Measurements from ENCODE around the gene PCDHB1.
"Not testable (repeated sequence)": the region's sequence is repeated elsewhere in the genome, so short reads cannot be mapped to it uniquely, and the experiment has no call there.

DNA sequence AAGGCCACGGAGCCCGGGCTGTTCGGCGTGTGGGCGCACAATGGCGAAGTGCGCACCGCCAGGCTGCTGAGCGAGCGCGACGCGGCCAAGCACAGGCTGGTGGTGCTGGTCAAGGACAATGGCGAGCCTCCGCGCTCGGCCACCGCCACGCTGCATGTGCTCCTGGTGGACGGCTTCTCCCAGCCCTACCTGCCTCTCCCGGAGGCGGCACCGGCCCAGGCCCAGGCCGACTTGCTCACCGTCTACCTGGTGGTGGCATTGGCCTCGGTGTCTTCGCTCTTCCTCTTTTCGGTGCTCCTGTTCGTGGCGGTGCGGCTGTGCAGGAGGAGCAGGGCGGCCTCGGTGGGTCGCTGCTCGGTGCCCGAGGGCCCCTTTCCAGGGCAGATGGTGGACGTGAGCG, 51.3 kb downstream of the PCDHB1 start:
- TF ChIP-seq POLR2A (IDR thresholded peaks at IDR 0.05; ENCODE audit: low read depth), result not testable (repeated sequence)
- TF ChIP-seq, protein P1, sequence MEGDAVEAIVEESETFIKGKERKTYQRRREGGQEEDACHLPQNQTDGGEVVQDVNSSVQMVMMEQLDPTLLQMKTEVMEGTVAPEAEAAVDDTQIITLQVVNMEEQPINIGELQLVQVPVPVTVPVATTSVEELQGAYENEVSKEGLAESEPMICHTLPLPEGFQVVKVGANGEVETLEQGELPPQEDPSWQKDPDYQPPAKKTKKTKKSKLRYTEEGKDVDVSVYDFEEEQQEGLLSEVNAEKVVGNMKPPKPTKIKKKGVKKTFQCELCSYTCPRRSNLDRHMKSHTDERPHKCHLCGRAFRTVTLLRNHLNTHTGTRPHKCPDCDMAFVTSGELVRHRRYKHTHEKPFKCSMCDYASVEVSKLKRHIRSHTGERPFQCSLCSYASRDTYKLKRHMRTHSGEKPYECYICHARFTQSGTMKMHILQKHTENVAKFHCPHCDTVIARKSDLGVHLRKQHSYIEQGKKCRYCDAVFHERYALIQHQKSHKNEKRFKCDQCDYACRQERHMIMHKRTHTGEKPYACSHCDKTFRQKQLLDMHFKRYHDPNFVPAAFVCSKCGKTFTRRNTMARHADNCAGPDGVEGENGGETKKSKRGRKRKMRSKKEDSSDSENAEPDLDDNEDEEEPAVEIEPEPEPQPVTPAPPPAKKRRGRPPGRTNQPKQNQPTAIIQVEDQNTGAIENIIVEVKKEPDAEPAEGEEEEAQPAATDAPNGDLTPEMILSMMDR (IDR thresholded peaks at IDR 0.05), result not testable (repeated sequence)
